Left ventricle myocardium superior (tissue), 1 donor: Measurements from ENCODE around the gene LCN15. TPM values are rescaled to one million over a fixed set of nuclear protein-coding genes. Genes with fewer than 3 reads are reported as not detected.
A peak's percentile ranks its signal among the peaks of the same experiment; 100 is the strongest.
"Not testable (repeated sequence)": the region's sequence is repeated elsewhere in the genome, so short reads cannot be mapped to it uniquely, and the experiment has no call there.

Experiments used
- ATAC-seq: fragments of 200-7000 bp; cut with Tn5 transposase; one replicate; pipeline ENCODE4 v1.9.1; 2020; ENCODE audit warnings: mild to moderate bottlenecking, moderate library complexity
- DNase-seq: peaks from one replicate; pipeline ENCODE4 v3.0.0-alpha.2; 2020
- intact Hi-C: fragments of 100-400 bp; cut with micrococcal nuclease; formaldehyde crosslinking; loops from one replicate; pipeline ENCODE4 v1.11.0; 2022
- total RNA-seq: library from RNA; stranded (reverse); fragmentation: NEBNext Ultra II Directional; extraction: Animal tissue kit (Norgen Biotek cat#: 25700); gene quantifications from one replicate; pipeline ENCODE4 v1.2.1, GENCODE V29; 2021
- donor health status: DM: no; HTN: yes; CAD: no; lungs with severe emphysema.

LCN15 gene
- total RNA-seq, 1 donor from 2014 or later = 0.59 TPM

DNA sequence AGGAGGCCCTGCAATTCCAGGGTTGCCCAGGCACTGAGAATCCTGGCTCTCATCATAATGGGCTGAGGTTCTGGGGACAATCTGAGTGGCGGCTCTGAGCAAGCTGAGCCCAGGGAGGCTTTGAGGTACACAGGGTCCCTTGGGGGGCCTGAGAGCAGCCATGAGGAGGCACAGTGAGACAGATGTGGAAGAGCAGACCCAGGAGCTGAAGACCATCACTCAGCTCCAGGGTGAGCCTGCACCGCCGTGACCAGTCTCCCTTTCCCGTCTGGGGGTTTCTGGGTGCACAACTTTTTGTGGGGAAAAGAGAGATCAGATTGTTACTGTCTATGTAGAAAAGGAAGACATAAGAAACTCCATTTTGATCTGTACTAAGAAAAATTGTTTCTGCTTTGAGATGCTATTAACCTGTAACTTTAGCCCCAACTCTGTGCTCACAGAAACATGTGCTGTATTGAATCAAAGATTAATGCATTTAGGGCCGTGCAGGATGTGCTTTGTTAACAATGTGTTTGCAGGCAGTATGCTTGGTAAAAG is 32.0 kb upstream of the LCN15 start, which contains the start of gene CCDC183:
CCDC183 (plus strand) TSS at position 101 of the 537 bp plus-strand sequence; CDS start at position 161, 60 bp downstream.
- intact Hi-C loops = no loop called here
- DNase-seq (no peak), ATAC-seq (no peak)

DNA sequence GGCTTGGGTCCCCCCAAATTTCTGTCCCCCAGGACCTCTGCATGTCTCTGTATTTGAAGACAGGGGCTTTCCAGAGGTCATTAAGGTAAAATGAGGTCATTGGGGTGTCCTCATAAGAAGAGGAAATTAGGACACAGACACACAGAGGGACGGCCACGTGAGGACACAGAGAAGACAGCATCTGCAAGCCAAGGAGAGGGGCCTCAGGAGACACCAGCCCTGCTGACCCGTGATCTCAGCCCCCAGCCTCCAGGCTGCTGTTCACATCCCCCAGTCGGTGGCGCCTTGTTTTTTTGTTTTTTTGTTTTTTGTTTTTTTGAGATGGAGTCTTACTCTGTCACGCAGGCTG is 30.7 kb upstream of the LCN15 start:
- ATAC-seq (no peak), DNase-seq (no peak)
- intact Hi-C loops = no loop called here

DNA sequence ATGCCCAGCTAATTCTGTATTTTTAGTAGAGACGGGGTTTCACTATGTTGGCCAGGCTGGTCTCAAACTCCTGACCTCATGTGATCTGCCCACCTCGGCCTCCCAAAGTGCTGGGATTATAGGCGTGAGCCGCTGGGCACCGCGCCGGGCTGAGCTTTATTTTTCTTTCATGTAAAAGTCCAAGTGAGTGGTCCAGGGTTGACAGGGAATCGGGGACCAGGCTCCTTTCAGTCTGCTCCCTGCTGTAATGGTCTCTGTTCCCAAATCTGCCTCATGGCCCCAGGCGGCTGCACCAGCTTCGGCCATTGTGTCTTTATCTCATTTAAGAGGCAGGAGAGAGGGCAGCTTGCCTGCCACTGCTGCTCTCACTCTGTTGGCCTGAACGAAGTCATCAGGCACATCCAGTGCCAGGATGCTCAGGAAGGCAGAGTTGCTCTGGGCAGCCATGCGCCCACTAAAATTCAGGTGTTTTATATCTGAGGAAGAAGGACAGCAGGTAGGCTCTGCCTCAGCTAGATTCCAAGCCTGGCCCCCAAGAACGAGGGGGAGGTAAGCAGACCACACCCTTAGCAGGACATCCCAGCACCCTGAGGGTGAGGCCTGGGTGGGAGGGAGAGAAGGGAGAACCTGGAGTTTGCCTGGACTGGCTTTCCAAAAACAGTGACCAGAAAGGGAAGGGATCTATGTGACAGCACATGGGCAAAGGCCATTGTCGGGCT is 30.1 kb upstream of the LCN15 start:
- ATAC-seq (no peak), DNase-seq (no peak)
- intact Hi-C loops = no loop called here

DNA sequence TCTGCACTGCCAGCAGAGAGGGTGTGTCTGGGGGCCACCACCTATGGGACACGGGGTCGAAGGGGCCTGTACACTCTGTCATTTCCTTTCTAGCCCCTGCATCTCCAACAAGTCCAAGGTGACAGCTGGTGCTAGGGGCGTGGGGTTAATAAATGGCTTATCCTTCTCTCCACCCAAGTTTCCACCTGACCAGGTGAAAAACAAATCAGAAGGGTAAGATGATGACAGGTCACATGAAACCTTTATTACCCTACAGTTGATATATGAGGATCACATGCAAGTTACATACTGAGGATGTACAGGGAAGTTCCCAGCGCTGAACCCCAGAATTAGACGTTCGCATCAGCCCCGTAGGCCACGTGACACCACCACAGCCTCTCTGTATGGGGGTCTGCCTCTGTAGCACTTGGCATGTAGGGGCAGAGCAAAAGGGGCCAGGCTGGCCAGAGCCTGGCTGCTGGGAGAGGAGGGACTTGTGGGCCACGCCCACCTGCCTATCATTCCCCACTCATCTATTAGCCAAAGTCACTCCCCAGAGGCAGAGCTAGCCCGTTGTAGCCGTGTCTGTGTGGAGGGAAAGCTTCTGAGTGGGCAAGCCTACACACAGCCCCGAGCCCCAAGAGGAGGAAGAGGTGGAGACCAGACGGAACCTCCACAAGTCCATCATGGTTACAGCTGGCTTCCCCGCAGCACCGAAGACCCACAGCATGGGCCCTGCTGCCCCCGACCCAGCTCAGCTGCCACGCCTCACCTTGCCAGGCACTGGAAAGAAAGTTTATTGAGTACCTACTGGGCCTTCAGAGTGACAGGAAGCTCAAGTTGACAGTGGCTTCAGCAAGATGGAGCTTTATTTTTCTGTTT is 29.0 kb upstream of the LCN15 start:
- no peak for ATAC-seq
- DNase-seq = no peak
- intact Hi-C loops = no loop called here

DNA sequence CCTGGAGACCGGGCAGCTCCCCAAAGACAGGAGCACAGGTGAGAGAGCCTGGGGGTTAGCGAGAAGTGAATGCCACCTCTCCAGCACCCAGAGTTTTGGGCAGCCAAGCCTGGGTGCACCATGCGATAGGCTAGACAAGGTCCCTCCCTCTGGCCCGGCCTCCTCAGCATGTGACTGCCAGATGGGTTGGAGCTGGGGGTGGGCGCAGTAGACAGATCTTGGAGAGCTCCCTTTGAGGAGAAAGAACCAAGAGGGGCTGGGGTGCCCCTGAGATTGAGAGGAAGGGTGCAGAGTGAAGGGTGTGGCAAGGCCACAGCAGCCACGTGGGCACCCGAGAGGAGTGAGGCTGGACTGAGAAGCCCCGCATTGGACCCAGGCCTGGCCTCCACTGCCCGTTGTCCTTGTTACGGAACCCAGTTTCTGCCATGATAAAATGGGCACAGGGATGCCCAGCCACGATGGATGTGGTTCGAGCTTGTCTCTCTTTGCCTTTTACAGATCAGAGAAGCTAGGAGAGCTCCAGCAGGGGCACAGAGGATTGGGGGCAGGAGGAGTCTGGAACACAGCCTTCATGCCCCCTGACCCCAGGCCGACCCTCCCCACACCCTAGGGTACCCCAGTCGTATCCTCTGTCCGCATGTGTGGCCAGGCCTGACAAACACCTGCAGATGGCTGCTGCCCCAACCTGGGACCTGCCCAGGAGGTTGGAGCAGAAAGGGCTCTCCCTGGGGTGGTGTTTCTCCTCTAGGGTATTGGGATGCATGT is 28.2 kb upstream of the LCN15 start:
- ATAC-seq (no peak), DNase-seq (no peak)
- intact Hi-C loops = no loop called here

DNA sequence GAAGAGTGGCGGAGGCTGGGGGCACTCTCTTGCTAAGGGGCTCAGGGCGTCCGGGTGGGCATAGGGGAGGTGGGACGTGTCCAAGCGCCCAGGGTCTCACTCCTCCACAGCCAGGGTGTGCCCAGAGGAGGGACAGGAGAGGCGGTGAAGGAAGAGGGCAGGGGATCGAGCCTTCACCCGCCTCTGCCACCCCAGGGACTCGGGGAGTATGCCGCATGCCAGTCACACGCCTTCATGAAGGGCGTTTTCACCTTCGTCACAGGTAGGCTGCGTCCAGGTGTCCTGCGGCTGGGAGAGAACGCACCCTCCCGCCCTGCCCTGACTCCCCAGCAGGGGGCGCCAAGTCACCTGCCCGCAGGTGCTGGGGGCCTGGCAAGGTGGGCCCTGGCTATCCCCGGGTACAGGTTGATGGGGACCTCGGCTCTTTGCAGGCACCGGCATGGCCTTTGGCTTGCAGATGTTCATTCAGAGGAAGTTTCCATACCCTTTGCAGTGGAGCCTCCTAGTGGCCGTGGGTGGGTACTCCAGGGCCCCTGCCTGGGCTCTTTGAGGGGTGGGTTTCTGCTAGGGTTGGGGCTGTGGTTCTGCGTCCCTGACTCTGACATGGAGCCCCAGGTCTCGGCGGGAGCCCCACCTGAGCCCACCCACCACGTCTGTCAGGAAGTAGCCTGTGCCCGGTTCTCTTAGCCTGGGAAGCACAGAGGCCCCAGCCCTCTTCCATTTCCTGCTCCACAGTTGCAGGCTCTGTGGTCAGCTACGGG is 27.4 kb upstream of the LCN15 start:
- DNase-seq = peak; percentile 69
- intact Hi-C loops = no loop called here
- peak; percentile 4 for ATAC-seq

DNA sequence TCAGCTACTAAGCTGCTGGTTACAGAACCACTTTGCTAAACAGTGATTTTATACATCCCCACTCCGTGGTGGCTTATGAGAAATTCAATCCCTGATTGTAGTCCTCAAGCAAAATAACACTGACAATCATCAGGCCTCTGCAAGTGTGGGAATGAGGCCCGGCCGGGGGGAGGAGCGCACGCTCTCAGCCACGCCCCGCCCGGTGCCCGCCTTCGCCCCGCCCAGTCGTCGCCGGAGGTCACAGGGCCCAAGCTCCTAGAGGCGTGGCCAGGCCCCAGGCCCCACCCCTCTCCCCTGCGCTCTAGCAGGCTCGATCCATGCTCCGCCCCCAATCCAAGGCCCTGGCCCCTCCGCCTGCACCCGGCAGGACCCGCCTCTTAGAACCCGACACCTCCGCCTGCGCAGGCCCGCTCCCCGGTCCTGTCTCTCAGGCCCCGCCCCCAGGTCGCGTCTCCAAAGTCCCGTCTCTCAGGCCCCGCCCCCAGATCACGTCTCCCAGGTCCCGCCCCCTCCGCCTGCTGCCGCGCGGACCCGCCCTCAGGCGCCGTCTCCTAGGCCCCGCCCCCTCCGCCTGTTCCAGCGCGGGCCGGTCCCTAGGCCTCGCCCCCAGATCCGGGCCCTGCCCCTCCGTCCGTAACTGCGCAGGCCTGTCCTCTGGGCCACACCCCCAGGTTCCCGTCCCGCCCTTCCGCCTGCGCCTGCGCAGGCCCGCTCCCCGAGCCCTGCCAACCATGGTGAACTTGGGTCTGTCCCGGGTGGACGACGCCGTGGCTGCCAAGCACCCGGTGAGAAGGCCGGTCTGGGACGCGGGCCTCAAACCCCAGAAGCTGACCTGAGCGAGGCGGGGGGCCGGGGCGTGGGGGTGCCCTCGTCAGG is 26.6 kb upstream of the LCN15 start, which contains the start of gene TMEM141:
TMEM141 (plus strand) TSS at position 705 of the 876 bp plus-strand sequence; CDS start at position 732, 27 bp downstream.
- DNase-seq = peak; percentile 100
- intact Hi-C loops = no loop called here
- ATAC-seq = peak; percentile 93

DNA sequence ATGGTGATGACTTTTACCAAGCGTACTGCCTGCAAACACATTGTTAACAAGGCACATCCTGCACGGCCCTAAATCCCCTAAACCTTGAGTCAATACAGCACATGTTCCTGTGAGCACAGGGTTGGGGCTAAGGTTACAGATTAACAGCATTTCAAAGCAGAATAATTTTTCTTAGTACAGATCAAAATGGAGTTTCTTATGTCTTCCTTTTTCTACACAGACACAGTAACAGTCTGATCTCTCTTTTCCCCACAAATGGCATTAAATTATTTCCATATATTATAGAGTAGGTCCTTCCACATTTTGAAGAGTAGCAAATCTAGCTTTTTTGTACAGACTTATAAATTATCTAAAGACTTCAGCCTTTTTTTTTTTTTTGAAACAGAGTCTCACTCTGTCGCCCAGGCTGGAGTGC is 25.2 kb upstream of the LCN15 start:
- DNase-seq (no peak), ATAC-seq (no peak)
- intact Hi-C loops = no loop called here

DNA sequence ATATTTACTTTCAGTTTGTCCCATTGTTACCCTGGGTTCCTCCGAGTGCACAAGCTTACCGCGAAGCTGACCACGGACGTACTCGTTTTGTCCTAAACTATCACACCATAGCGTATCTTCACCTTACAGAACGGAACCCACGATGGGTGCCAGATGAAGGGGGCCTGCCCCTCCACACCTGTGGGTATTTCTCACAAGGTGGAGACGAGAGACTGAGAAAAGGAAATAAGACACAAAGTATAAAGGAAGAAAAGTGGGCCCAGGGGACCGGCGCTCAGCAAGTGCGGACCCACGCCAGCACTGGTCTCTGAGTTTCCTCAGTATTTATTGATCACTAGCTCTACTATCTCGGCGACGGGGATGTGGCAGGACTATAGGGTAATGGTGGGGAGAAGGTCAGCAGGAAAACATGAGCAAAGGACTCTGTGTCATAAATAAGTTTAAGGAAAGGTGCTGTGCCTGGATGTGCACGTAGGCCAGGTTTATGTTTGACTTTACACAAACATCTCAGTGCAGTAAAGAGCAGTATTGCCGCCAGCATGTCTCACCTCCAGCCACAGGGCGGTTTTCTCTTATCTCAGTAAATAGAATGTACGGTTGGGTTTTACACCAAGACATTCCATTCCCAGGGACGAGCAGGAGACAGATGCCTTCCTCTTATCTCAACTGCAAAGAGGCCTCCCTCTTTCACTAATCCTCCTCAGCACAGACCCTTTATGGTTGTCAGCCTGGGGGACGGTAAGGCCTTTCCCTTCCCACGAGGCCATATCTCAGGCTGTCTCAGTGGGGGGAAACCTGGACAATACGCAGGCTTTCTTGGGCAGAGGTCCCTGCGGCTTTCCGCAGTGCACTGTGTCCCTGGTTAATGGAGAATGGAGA is 24.6 kb upstream of the LCN15 start:
- intact Hi-C loops, DNase-seq, ATAC-seq: not testable (repeated sequence)

DNA sequence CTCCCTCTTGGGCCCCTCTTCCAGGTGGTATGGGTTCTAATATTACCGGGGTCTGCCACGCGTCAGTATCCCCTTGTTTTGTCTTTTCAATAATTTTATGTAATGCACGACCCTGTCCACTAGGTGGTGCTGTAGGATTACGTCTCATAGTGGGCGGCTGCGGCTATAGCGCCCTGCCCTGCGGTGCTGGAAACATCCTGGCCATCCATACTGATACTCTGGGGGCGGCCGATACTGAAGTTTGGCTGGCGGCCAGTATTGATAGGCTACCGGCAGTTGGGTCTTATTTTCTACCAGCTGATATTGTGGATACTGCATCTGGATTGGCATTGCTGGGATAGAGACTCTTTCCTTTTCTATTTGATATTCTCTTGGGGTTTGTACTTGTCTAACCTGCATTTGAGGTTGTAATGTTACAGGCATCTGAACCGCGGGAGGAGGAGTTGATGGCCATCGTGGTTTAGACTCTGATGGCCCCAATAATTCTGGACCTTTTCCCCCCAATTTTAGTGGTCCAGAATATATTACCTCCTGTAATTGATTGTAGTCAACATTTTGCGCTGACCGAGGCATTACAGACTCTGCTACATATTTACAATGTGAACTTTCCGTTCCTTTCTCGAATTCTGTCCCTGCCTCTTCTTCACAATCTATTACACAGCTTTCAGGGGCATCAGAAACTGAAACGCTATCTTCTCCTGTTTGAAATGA is 23.5 kb upstream of the LCN15 start:
- DNase-seq (peak; percentile 74), ATAC-seq (no peak)
- intact Hi-C loops = no loop called here

DNA sequence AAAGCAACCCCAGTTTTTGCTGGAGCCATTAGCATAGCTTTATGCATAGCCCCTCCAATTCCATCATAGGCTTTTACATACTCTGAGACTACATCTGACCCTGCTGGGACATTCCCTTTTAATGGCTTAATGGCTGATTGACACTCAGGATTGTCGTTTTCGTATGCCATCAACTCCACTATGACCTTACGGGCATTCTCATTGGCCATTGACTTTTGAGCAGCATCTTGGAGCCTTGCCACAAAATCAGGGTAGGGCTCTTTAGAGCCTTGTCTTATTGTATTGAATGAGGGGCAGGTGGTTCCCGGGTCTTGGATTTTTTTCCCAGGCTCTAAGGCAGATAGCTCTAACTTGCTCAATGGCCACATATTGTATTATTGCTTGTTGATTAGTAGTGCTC is 22.7 kb upstream of the LCN15 start:
- ATAC-seq, DNase-seq, intact Hi-C loops: not testable (repeated sequence)

DNA sequence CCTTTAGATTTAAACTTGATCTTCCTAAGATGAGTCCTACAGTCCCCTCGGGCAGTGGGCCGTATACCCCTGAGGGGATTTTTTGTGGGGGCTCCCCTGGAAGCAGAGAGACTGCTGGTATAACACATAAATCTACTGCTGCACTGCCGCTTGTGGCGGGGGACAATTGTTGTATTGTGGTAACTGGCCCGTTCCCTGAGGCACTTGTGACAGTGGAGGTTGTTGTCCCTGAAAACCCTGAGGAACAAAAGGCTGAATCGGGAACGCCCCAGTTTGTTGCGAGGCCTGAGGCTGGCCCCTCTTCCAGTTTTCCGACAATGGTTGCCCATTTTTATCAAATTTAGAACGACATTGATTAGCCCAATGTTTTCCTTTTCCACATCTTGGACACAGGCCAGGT is 22.1 kb upstream of the LCN15 start:
- no peak for ATAC-seq
- no peak for DNase-seq
- intact Hi-C loops = no loop called here

DNA sequence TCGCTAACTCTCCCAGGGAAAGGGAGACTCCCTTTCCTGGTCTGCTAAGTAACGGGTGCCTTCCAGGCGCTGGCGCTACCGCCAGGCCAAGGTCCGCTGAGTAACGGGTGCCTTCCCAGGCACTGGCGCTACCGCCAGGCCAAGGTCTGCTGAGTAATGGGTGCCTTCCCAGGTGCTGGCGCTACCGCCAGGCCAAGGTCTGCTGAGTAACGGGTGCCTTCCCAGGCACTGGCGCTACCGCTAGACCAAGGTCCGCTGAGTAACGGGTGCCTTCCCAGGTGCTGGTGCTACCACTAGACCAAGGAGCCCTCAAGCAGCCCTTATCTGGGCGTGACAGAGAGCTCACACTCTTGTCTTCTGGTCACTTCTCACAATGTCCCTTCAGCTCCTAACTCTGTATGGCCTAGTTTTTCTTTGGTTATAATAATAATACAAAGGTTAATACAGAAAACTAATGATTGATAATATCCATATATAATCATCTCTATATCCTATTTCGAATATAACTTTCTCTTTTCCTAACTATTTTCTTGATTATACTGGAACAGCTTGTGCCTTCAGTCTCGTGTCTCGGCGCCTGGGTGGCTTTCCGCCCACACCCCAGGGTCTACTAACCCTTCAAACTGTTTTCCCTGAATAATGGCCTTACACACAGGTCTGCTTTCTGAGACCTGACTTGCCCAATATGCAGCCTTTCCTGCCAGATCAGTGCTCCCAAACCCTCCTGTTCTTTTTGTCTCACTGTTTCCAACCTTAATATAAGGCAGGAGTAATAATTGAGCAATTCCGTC is 21.4 kb upstream of the LCN15 start:
- ATAC-seq, DNase-seq, intact Hi-C loops: not testable (repeated sequence)

DNA sequence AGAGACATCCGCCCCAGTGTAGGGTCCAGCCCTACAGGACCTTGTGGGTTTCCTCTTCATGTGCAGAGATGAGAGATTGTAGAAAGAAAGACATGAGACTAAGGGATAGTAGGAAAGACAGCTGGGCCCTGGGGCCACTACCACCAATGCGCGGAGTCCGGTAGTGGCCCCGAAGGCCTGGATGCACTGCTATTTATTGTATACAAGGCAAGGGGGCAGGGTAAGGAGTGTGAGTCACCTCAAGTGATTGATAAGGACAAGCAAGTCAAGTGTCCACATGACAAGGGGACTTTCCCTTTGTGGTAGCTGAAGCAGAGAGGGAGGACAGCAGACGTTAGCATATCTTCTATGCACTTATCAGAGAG is 20.7 kb upstream of the LCN15 start:
- intact Hi-C loops = no loop called here
- DNase-seq (no peak), ATAC-seq (no peak)

DNA sequence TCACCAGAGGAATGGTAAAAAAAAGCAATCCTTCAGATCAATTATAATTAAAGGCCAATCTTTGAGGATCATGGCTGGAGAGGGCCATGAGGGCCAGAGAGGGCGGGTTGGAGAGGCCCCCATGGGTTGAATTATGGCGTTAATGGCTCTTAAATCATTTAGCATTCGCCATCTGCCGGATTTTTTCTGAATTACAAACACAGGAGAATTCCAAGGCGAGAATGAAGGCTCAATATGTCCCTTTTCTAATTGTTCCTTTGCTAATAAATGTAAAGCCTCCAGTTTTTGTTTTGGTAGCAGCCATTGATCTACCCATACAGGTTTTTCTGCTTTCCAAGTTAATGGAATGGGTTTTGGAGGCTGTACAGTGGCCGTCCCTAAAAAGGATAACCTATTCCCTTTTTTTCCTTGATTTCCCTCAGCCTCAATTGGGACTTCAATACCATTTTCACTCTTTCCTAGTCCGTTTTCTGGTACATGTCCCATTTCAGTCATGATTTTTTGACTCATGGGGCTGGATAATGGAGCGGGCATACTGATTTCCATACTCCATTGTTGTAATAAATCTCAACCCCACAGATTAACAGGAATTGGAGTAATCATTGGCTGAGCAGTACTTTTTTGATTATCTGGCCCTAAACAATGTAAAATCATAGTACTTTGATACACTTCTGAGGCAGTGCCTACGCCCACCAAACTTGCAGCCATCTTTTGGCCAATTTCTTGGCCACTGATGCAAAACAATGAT is 20.1 kb upstream of the LCN15 start:
- DNase-seq (no peak), ATAC-seq (no peak)
- intact Hi-C loops = no loop called here
